Measurements from ENCODE around the gene COPS8. TPM values are rescaled to one million over a fixed set of nuclear protein-coding genes. Genes with fewer than 3 reads are reported as not detected.

COPS8 gene
- total RNA-seq (2021) (57.6 and 64.7 TPM in 2 replicates), Bru-seq, nascent RNA (percentile 95 among the genes with signal in this experiment), BruChase-seq, experiment 1, labeled RNA remaining after a 2-hour chase (percentile 93 among the genes with signal in this experiment), BruChase-seq, experiment 2, labeled RNA remaining after a 6-hour chase (percentile 90 among the genes with signal in this experiment)
- long read RNA-seq, full-length matches to known transcripts: 214 of 236 reads
- long read RNA-seq, partial matches to known transcripts: 6 of 236 reads
- long read RNA-seq, other reads (novel, unspliced or antisense): 16 of 236 reads

GRCh38 chr2:237085248-237086221 is at the start of gene COPS8:
TSS of gene COPS8 (plus strand) at chr2:237085889. CDS start at chr2:237085965, 76 bp downstream.
- Histone ChIP-seq H2AFZ (peak within 1 kb of the TSS; percentile 98), H3K4me1 (replicated peaks; ENCODE audit: insufficient read depth) (peaks cover 19% of the 10 kb centered on the region), H3K27ac (peak within 1 kb of the TSS; percentile 53), H3K36me3 (ENCODE audit: low read depth) (0 out of 2 replicates have a peak, but pooled peaks cover 8% of the 10 kb centered on the region), H3K9me2 (ENCODE audit: insufficient read depth) (no peaks in the 10 kb centered on the region), H3K9me3 (ENCODE audit: insufficient read depth, low read depth) (no peaks in the 10 kb centered on the region), H3K27me3 (ENCODE audit: insufficient read depth, low read depth) (no peaks in the 10 kb centered on the region), H3K4me2 (peak within 1 kb of the TSS; percentile 95), H3F3A (ENCODE audit: insufficient read depth, low read depth) (peaks cover 11% of the 10 kb centered on the region; the same call in 1 of the 2 replicates), H4K20me1 (ENCODE audit: insufficient read depth) (no peaks in the 10 kb centered on the region), H3K4me3 (peak within 1 kb of the TSS; percentile 85), H3K79me2 (ENCODE audit: low read depth) (peaks cover 38% of the 10 kb centered on the region)
- TF ChIP-seq CTCF (conservative IDR thresholded peaks at IDR 0.05): peak; percentile 45; the same call in 1 of the 2 replicates
- no peak for TF ChIP-seq EZH2 (IDR thresholded peaks at IDR 0.05; ENCODE audit: low read depth)
- TSS peak; percentile 89 for BruUV-seq (replicated peaks)
- DNase-seq: peak; percentile 87 to 98
- CTCF ChIA-PET: interaction anchor here (0.6 to 1.4 kb wide), 6 partner anchors 11 to 903 kb away, joined by 3 to 9 read pairs (median 3); no protein-coding TSS in a partner anchor
- POLR2A ChIA-PET (ENCODE audit: unreplicated experiment): interaction anchor here (0.6 to 1.0 kb wide), 8 partner anchors 15 to 1109 kb away, joined by 3 to 6 read pairs (median 4); no protein-coding TSS in a partner anchor
- intact Hi-C loops (cut with micrococcal nuclease; ENCODE audit: unreplicated experiment): loop anchor here (1.0 kb wide), 1 partner anchor 9 kb away; no protein-coding TSS in a partner anchor

GRCh38 chr2:237039301-237040031 is 46.2 kb upstream of the COPS8 start:
- intact Hi-C loops (cut with micrococcal nuclease; ENCODE audit: unreplicated experiment): no loop called here
- no peaks in the 10 kb centered on the region for H3K36me3 ChIP-seq (ENCODE audit: low read depth)
- ChIA-PET CTCF (no interaction called here), POLR2A (ENCODE audit: unreplicated experiment) (no interaction called here)
- H4K20me1 ChIP-seq (ENCODE audit: insufficient read depth): peaks cover 4% of the 10 kb centered on the region; the same call in 1 of the 2 replicates
- H3K27ac ChIP-seq: no peak overlapping the region
- BruUV-seq (replicated peaks): no TSS peak
- no peak overlapping the region for H3K4me3 ChIP-seq
- no peak overlapping the region for H2AFZ ChIP-seq
- H3F3A ChIP-seq (ENCODE audit: insufficient read depth, low read depth): no peaks in the 10 kb centered on the region
- no peak overlapping the region for H3K4me2 ChIP-seq
- H3K27me3 ChIP-seq (ENCODE audit: insufficient read depth, low read depth): peaks cover 96% of the 10 kb centered on the region
- DNase-seq: no peak
- no peaks in the 10 kb centered on the region for H3K9me3 ChIP-seq (ENCODE audit: insufficient read depth, low read depth)
- H3K79me2 ChIP-seq (ENCODE audit: low read depth): no peaks in the 10 kb centered on the region
- H3K9me2 ChIP-seq (ENCODE audit: insufficient read depth): no peaks in the 10 kb centered on the region
- no peaks in the 10 kb centered on the region for H3K4me1 ChIP-seq (replicated peaks; ENCODE audit: insufficient read depth)
- TF ChIP-seq CTCF (conservative IDR thresholded peaks at IDR 0.05) (no peak), EZH2 (IDR thresholded peaks at IDR 0.05; ENCODE audit: low read depth) (no peak)

- ChIA-PET CTCF (no interaction called here), POLR2A (ENCODE audit: unreplicated experiment) (no interaction called here)
- H3K4me3 ChIP-seq: no peak overlapping the region
- H2AFZ ChIP-seq: no peak overlapping the region
- intact Hi-C loops (cut with micrococcal nuclease; ENCODE audit: unreplicated experiment): no loop called here
- no peaks in the 10 kb centered on the region for H3K79me2 ChIP-seq (ENCODE audit: low read depth)
- no peaks in the 10 kb centered on the region for H3K9me3 ChIP-seq (ENCODE audit: insufficient read depth, low read depth)
- no peak for DNase-seq
- BruUV-seq (replicated peaks): no TSS peak
- H3K27me3 ChIP-seq (ENCODE audit: insufficient read depth, low read depth): peaks cover 99% of the 10 kb centered on the region
- H3K9me2 ChIP-seq (ENCODE audit: insufficient read depth): no peaks in the 10 kb centered on the region
- no peak overlapping the region for H3K27ac ChIP-seq
- no peaks in the 10 kb centered on the region for H3F3A ChIP-seq (ENCODE audit: insufficient read depth, low read depth)
- H3K36me3 ChIP-seq (ENCODE audit: low read depth): no peaks in the 10 kb centered on the region
- H4K20me1 ChIP-seq (ENCODE audit: insufficient read depth): peaks cover 4% of the 10 kb centered on the region; the same call in 1 of the 2 replicates
- H3K4me2 ChIP-seq: no peak overlapping the region
- H3K4me1 ChIP-seq (replicated peaks; ENCODE audit: insufficient read depth): no peaks in the 10 kb centered on the region
- TF ChIP-seq CTCF (conservative IDR thresholded peaks at IDR 0.05) (no peak), EZH2 (IDR thresholded peaks at IDR 0.05; ENCODE audit: low read depth) (no peak)
Observed at GRCh38 chr2:237041231-237041630, 44.5 kb upstream of the COPS8 start.

Data from PC-9 (cell line).